Activated T-cell treated with anti-CD3 and anti-CD28 coated beads, Interleukin-2, amount 50 U/mL, for 24 hours (primary cell): ENCODE measurements around the gene MYO9B.
A peak's percentile ranks its signal among the peaks of the same experiment; 100 is the strongest.
"Not testable (repeated sequence)": the region's sequence is repeated elsewhere in the genome, so short reads cannot be mapped to it uniquely, and the experiment has no call there.

Source experiments
- DNase-seq: peaks from one replicate; pipeline ENCODE4 v3.0.0-alpha.2; 2020
- H3K27ac Mint-ChIP-seq: 2 replicates; pipeline ENCODE4 v1.8.0; 2020; ENCODE audit warnings: mild to moderate bottlenecking, mixed read lengths
- H3K27me3 Mint-ChIP-seq: 2 replicates; pipeline ENCODE4 v1.8.0; 2020; ENCODE audit warnings: mixed read lengths
- H3K36me3 Mint-ChIP-seq: 2 replicates; pipeline ENCODE4 v1.8.0; 2020; ENCODE audit warnings: low read depth, mixed read lengths
- H3K4me1 Mint-ChIP-seq: 2 replicates; pipeline ENCODE4 v1.8.0; 2020; ENCODE audit warnings: low read depth, mixed read lengths
- H3K4me3 Mint-ChIP-seq: 2 replicates; pipeline ENCODE4 v1.8.0; 2020; ENCODE audit warnings: mild to moderate bottlenecking, moderate library complexity, mixed read lengths
- H3K9me3 Mint-ChIP-seq: 2 replicates; pipeline ENCODE4 v1.8.0; 2020; ENCODE audit warnings: mixed read lengths

MYO9B gene

DNA sequence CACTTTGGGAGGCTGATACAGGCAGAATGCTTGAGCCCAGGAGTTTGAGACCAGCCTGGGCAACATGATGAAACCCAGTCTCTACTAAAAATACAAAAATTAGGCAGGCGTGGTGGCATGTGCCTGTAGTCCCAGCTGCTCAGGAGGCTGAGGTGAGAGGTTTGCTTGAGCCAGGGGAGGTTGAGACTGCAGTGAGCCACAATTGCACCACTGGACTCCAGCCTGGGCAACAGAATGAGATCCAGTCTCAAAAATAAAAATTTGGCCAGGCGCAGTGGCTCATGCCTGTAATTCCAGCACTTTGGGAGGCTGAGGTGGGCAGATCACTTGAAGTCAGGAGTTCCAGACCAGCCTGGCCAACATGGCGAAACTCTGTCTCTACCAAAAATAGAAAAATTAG lies 19.1 kb downstream of the MYO9B start:
- not testable (repeated sequence) for DNase-seq, H3K4me3 Mint-ChIP-seq, H3K9me3 Mint-ChIP-seq, H3K27ac Mint-ChIP-seq, H3K27me3 Mint-ChIP-seq
- Mint-ChIP-seq H3K36me3 (peaks cover 29% of the 10 kb centered on the region), H3K4me1 (peaks cover 47% of the 10 kb centered on the region)

DNA sequence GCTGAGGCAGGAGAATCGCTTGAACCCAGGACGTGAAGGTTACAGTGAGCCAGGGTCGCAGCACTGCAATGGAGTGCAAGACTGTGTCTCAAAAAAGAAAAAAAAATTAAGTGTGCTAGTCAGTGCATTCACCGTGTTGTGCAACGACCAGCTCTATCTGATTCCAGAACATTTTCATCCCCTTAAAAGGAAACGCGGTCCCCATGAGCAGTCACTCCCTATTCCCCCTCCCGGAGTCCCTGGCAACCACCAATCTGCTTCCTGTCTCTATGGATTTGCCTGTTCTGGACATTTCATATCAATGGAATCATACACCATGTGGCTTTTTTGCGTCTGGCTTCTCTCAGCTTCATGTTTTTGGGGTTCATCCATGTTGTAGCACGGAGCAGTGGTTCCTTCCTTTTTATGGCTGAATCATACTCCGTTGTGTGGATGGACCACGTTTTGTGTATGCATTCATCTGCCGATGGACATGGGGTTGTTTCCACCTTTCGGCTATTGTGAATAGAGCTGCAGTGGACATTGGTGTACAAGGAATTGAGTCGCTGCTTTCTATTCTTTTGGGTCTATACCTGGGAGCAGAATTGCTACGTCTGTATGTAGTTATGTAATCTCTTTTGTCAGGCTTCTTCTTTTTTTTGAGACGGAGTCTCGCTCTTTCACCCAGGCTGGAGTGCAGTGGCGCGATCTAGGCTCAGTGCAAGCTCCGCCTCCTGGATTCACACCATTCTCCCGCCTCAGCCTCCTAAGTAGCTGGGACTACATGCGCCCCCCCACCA lies 19.8 kb downstream of the MYO9B start:
- H3K9me3 Mint-ChIP-seq = no peaks in the 10 kb centered on the region
- H3K27me3 Mint-ChIP-seq = no peaks in the 10 kb centered on the region
- peaks cover 41% of the 10 kb centered on the region for H3K4me1 Mint-ChIP-seq
- H3K27ac Mint-ChIP-seq = no peak overlapping the region
- DNase-seq = no peak
- H3K4me3 Mint-ChIP-seq = no peak overlapping the region
- peaks cover 26% of the 10 kb centered on the region for H3K36me3 Mint-ChIP-seq

DNA sequence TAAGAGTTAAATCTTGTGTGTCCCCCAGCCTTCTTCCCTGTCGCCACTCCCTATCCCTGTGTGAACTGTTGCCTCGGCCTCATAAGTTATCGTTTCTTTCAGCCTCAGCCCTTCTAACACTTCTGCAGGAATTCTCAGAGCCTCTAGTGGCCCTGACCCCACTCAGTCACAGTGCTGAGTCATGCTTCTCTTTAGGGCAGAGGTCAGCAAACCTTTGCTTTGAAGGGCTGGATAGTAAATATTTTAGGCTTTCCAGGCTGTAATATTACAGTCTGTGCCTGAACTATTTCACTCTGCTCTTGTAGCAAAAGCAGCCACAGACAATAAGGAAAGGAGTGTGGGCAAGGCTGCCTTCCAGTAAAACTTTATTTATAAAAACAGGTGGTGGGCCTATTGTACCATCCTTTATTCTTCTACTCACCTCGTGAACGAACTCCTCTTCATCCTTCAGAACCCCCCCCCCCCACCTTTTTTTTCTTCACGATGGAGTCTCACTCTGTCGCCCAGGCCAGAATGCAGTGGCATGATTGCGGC lies 22.1 kb downstream of the MYO9B start:
- DNase-seq = no peak
- H3K27me3 Mint-ChIP-seq = no peaks in the 10 kb centered on the region
- peak overlapping the region; percentile 72 for H3K27ac Mint-ChIP-seq
- H3K9me3 Mint-ChIP-seq = no peaks in the 10 kb centered on the region
- H3K4me3 Mint-ChIP-seq = no peak overlapping the region
- H3K4me1 Mint-ChIP-seq = peaks cover 32% of the 10 kb centered on the region
- H3K36me3 Mint-ChIP-seq = peaks cover 44% of the 10 kb centered on the region

DNA sequence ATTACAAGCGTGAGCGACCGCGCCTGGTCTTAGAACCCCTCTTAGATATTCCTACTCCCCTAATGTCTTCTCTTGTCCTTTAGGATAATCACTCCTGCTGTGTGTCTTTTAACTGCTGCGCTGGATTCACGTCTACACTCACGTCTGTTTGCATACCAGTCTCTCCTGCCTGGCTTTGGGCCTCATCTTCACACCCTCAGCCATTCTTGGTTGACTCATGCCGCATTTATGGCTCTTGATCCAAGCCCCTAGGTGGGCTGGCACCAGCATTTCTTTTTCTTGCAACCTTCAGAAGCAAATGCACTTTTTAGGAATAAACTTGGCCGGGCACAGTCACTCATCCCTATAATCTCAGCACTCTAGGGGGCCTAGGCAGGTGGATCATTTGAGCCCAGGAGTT lies 22.7 kb downstream of the MYO9B start:
- Mint-ChIP-seq H3K36me3 (peaks cover 49% of the 10 kb centered on the region), H3K4me1 (peaks cover 34% of the 10 kb centered on the region), H3K27ac (peak overlapping the region; percentile 3), H3K27me3 (no peaks in the 10 kb centered on the region), H3K4me3 (no peak overlapping the region), H3K9me3 (no peaks in the 10 kb centered on the region)
- no peak for DNase-seq

DNA sequence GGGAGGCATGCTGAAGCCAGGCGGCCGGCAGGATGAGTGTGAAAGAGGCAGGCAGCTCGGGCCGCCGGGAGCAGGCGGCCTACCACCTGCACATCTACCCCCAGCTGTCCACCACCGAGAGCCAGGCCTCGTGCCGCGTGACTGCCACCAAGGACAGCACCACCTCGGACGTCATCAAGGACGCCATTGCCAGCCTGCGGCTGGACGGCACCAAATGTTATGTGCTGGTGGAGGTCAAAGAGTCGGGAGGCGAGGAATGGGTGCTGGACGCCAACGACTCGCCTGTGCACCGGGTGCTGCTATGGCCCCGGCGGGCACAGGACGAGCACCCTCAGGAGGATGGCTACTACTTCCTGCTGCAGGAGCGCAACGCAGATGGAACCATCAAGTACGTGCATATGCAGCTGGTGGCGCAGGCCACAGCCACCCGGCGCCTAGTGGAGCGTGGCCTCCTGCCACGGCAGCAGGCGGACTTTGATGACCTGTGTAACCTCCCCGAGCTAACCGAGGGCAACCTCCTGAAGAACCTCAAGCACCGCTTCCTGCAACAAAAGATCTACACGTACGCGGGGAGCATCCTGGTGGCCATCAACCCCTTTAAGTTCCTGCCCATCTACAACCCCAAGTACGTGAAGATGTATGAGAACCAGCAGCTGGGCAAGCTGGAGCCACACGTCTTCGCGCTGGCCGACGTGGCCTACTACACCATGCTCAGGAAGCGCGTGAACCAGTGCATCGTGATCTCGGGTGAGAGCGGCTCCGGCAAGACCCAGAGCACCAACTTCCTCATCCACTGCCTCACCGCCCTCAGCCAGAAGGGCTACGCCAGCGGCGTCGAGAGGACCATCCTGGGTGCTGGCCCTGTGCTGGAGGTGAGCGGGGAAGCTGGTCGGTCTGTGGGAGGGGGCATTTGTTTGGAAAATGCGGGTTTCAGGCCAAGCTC lies 26.4 kb downstream of the MYO9B start:
- Mint-ChIP-seq H3K27ac (no peak overlapping the region), H3K36me3 (peaks cover 71% of the 10 kb centered on the region), H3K4me1 (peaks cover 38% of the 10 kb centered on the region), H3K9me3 (no peaks in the 10 kb centered on the region), H3K4me3 (no peak overlapping the region), H3K27me3 (no peaks in the 10 kb centered on the region)
- no peak for DNase-seq

DNA sequence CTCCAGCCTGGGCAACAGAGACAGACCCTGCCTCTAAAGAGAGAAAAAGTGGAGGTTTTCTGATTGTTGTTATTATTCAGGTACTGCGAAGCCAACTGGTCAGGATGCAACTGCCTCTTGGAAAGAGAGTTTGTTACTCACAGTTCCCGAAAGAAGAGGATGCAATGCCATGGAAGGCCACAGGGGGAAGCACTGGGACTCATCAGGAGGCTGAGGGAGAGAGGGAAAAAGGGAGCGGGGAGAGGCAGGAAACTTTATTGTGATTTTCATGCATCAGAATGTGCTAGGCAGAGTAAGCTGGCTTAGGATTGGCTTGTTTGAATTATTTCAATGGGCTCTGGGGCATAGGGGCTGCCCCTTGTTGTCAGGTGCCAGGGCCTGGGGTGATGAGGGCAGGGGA lies 27.6 kb downstream of the MYO9B start:
- H3K9me3 Mint-ChIP-seq = no peaks in the 10 kb centered on the region
- DNase-seq = no peak
- peaks cover 45% of the 10 kb centered on the region for H3K4me1 Mint-ChIP-seq
- H3K27me3 Mint-ChIP-seq = no peaks in the 10 kb centered on the region
- peak overlapping the region; percentile 9 for H3K27ac Mint-ChIP-seq
- peaks cover 79% of the 10 kb centered on the region for H3K36me3 Mint-ChIP-seq
- H3K4me3 Mint-ChIP-seq = no peak overlapping the region

DNA sequence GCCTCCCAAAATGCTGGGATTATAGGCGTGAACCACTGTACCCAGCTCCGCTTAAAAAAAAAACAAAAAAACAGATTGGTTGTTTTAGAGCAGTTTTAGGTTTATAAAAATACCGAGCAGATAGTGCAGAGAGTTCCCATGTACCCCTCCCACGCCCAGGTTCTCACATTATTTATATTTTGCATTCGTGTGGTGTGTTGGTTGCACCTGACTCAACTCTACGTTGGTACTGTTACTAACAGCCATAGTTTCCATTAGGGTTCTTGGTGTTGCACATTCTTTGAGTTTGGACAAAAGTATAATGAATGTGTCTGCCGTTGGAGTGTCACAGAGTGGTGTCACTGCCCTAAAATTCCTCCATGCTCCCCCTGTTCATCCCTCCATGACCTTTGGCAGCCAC lies 29.1 kb downstream of the MYO9B start:
- no peak for DNase-seq
- no peak overlapping the region for H3K4me3 Mint-ChIP-seq
- peaks cover 84% of the 10 kb centered on the region for H3K36me3 Mint-ChIP-seq
- no peaks in the 10 kb centered on the region for H3K9me3 Mint-ChIP-seq
- H3K27ac Mint-ChIP-seq = no peak overlapping the region
- H3K27me3 Mint-ChIP-seq = no peaks in the 10 kb centered on the region
- peaks cover 50% of the 10 kb centered on the region for H3K4me1 Mint-ChIP-seq

DNA sequence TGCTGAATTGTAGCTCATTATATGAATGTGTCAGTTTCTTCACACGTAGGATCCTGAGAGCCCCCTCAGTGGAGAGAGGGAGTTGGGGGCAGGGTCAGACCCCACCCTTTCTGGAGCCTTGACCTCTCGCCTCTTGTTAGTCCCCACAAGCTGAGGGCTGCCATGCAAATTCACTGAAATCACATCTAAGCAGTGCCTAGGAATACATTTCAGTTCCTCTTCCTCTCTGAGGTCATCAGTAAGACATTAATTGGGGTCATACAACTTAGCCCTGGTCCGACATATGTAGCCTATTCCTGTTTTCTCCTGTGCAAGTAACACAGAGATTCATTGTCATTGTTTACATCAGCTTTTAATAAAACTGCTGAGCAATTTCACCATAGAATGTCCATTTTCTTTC lies 30.0 kb downstream of the MYO9B start:
- Mint-ChIP-seq H3K27me3 (no peaks in the 10 kb centered on the region), H3K36me3 (peaks cover 90% of the 10 kb centered on the region), H3K9me3 (no peaks in the 10 kb centered on the region), H3K4me3 (no peak overlapping the region), H3K4me1 (peaks cover 56% of the 10 kb centered on the region), H3K27ac (no peak overlapping the region)
- DNase-seq = no peak

DNA sequence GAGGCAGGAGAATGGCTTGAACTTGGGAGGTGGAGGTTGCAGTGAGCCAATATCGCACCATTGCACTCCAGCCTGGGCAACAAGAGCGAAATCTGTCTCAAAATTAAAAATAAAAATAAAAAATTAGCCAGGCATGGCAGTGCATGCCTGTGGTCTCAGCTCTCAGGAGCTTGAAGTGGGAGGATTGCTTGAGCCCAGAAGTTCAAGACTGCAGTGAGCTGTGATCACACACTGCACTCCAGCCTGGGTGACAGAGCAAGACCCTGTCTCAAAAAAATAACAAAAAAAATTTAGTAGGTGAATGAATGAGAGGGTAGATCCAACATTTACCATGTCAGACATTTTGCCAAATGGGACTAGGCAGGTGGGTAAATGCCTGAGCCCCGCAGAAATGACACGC lies 31.4 kb downstream of the MYO9B start:
- H3K4me3 Mint-ChIP-seq, H3K9me3 Mint-ChIP-seq, H3K27ac Mint-ChIP-seq, DNase-seq, H3K27me3 Mint-ChIP-seq: not testable (repeated sequence)
- Mint-ChIP-seq H3K36me3 (peaks cover 88% of the 10 kb centered on the region), H3K4me1 (peaks cover 60% of the 10 kb centered on the region)

DNA sequence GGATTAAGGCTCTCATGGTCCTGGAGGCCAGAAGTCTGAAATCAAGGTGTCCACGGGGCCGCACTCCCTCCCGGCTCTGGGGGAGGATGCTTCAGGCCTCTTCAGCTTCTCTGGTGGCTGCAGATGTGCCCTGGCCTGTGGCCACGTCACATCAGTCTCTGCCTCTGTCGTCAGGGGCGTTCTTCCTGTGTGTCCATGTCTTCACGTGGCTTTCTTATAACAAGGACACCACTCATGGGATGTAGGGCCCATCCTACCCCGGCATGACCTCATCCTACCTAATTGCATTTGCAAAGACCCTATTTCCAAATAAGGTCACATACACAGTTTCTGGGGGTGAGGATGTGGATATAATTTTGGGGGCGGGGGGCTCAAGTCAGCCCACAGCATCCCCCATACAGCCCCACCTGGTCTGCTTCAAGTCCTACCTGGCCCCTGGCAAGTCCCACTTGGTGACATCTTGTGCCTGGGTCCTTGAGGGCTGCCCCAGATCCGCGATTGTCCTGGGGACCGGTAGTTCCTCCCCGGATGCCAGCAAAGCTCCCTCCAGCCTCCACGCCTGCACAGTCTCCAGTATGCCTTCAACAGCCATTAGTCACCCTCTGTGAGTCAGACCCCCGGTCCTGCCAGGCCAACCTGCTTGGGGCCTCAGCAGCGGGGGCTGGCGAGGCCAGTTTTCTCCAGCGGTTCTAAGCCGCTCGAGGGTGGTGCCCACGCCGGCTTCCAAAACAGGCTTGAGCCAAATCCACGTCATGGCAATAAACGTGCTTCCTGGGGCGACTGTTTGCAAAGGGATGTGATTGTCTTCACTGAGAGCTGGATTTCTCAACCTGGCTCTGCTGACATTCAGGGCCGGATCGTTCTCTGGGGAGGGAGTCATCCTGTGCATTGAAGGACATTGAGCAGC lies 32.2 kb downstream of the MYO9B start:
- peaks cover 63% of the 10 kb centered on the region for H3K4me1 Mint-ChIP-seq
- no peak for DNase-seq
- H3K27me3 Mint-ChIP-seq = no peaks in the 10 kb centered on the region
- no peaks in the 10 kb centered on the region for H3K9me3 Mint-ChIP-seq
- H3K27ac Mint-ChIP-seq = peak overlapping the region; percentile 63
- H3K36me3 Mint-ChIP-seq = peaks cover 85% of the 10 kb centered on the region
- no peak overlapping the region for H3K4me3 Mint-ChIP-seq

DNA sequence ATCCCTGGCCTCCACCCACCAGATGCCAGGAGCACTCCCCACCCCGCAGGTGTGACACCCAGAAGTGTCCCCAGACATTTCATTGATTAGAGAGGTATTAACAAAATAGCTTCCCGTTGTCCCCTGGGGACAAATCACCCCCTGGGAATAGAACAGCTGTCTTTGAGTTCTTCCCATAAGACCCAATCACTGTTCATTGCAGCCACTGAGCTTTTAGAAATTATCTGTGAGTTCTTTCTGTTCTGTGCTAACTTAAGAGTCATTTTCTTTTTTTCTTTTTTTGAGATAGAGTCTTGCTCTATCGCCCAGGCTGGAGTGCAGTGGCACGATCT lies 32.8 kb downstream of the MYO9B start:
- Mint-ChIP-seq H3K27ac (peak overlapping the region; percentile 63), H3K4me3 (no peak overlapping the region), H3K4me1 (peaks cover 61% of the 10 kb centered on the region), H3K9me3 (no peaks in the 10 kb centered on the region), H3K36me3 (peaks cover 85% of the 10 kb centered on the region), H3K27me3 (no peaks in the 10 kb centered on the region)
- DNase-seq = no peak

DNA sequence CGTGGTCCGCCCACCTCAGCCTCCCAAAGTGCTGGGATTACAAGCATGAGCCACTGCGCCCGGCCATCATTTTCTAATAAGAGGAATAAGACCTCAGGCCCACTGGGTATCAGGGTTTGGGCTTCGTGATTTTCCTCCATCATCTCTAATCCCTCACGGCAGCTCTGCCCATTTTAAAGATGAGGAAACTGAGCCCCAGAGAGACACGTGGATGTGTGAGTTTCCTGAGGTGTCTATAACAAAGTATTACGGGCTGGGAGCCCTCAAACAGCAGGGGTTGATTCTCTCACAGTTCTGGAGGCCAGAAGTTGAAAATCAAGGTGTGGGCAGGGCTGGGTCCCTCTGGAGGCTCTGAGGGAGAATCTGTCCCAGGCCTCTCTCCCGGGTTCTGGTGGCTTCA lies 33.7 kb downstream of the MYO9B start:
- no peak for DNase-seq
- Mint-ChIP-seq H3K27me3 (no peaks in the 10 kb centered on the region), H3K27ac (peak overlapping the region; percentile 73), H3K9me3 (no peaks in the 10 kb centered on the region), H3K4me1 (peaks cover 56% of the 10 kb centered on the region), H3K36me3 (peaks cover 83% of the 10 kb centered on the region), H3K4me3 (no peak overlapping the region)

DNA sequence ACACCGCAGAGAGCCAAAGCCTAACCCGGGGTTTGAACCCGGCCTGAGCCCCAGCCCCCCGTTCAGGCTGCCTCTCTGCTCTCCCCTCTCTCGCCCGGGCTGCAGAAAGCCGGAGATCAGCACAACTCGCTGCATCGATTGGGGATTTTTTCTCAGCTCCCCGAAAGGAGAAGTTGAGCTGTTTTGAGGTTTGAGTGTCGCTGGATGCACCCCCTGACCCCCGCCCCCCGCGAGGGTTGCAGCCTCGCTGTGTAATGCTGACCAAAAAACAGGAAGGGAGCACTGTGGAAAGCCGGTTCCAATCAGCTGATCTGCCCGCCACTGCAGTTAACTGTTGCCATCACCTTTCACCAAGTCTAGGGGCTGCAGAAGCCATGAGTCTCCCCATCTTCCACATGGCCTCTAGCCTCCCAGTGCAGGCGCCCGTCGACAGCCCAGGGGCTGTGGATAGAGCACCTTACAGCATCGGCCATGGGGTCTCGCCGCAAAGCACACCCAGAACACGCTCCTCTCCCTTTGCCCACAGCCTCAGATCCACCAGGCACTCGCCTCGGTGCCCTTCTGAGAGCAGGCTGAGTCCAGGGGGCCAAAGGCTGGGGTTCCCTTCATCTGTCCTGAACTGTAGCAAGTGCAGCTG lies 34.5 kb downstream of the MYO9B start:
- H3K27ac Mint-ChIP-seq = peak overlapping the region; percentile 73
- H3K4me3 Mint-ChIP-seq = no peak overlapping the region
- peaks cover 51% of the 10 kb centered on the region for H3K4me1 Mint-ChIP-seq
- no peaks in the 10 kb centered on the region for H3K27me3 Mint-ChIP-seq
- DNase-seq = no peak
- H3K36me3 Mint-ChIP-seq = peaks cover 83% of the 10 kb centered on the region
- no peaks in the 10 kb centered on the region for H3K9me3 Mint-ChIP-seq

DNA sequence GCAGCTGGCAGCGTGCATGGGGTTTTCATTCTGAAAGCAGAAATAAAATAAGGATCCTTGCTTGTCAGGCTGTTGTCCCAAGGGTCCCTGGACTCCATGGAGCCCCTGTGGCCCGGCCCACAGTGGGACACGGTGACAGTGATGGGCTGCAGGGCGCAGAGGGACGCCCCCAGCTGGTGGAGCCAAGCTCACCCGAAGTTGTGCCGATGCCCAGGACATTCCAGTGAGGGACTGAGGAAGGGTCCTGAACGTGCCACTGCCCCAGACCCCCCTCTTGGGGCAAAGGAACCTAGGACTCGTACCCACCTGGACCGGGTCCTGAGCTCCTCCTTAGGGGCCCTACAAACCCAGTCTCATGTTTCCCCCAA lies 35.0 kb downstream of the MYO9B start:
- H3K36me3 Mint-ChIP-seq = peaks cover 82% of the 10 kb centered on the region

More for the DNA sequence above, 35.0 kb downstream of the MYO9B start:
- no peak for DNase-seq
- no peaks in the 10 kb centered on the region for H3K27me3 Mint-ChIP-seq
- H3K27ac Mint-ChIP-seq = peak overlapping the region; percentile 73
- H3K9me3 Mint-ChIP-seq = no peaks in the 10 kb centered on the region
- H3K4me3 Mint-ChIP-seq = no peak overlapping the region
- H3K4me1 Mint-ChIP-seq = peaks cover 51% of the 10 kb centered on the region
